Superior temporal gyrus (tissue), 1 donor: Measurements from ENCODE around the gene PUS10.
"Not testable (repeated sequence)": the region's sequence is repeated elsewhere in the genome, so short reads cannot be mapped to it uniquely, and the experiment has no call there.

ENCODE experiments used
- DNase-seq: peaks from one replicate; pipeline ENCODE4 v3.0.0-alpha.2; 2016; ENCODE audit errors: extremely low spot score

PUS10 gene

DNA sequence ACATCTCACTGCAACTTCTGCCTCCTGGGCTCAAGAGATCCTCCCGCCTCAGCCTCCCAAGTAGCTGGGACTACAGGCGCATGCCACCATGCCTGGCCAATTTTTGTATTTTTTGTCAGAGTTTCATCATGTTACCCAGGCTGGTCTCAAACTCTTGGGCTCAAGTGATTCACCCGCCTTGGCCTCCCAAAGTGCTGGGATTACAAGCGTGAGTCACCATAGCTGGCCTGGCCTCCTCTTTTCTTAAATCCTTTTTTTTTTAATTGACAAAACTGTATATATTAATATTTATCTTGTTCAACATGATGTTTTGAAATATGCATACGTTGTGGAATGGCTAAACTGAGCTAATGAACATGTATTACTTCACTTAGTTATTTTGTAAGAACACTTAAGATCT is 86.0 kb downstream of the PUS10 start:
- not testable (repeated sequence) for DNase-seq

DNA sequence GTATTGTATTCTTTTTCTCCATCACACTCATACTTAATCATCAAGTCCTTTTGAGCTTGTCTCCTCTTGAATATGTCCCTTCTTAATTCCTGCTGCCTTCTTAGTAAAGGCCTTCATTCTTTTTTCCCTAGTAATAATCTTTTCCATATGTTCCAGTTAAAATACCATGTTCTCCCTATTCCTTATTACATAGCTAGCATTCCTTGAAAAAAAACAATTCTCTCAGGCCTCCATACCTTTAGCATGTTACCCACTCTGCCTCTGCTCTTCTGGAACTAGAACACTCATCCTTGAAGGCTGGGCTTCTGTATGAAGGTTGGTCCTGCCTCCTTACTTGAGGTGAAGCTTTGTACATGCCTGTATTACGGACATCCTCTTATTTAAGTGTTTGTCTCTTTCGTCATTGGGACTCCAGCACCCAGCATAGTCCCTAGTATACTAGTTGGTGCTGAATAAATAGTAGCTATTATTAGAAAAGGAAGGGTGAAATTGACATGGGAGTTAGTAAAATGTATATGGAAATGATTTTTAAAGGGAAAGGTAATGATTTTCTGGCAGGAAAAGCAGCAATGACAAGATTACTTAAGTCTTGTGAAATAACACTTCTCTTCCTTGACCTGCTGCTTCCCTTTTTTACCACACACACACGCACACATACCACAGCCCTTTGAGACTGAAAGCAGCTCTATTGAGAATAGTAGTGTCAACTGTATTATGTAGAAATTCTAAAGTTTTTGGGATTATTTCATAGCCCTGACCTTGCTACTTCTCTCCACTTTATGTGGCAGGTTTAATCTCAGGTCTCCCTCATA is 91.1 kb downstream of the PUS10 start:
- no peak for DNase-seq

DNA sequence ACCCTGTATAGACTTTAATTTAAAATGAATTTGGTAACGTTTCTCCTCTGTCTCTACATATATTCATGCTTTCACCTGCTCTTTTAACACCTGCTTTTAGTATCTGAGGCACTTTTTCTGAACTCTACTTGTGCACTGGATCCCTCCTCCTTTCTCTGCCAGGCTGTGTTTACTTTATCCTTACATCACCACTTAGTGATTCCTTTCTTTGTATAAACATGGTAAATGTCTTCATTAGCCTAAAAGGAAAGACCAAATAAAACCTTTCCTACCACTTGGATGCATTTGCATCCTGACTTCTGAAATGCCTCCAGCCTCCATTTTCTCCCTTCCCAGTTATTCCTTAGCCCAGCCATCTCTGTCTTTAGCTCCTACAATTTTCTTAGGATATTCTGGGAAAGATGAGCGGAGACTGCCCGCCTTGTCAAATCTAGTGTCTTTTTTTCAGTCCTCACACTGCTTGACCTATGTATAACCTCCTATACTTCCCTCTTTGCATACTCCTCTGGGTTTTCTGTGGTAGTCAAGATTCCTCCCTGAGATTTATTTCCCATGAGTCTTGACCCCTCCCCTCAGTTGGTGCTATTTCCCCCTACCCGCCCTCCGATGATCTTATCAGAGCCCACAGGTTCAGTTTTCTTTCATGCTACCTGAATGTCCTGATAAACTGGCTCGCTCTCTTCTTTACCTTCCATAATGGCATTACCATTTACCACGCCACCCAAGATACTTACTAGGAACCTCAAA is 91.9 kb downstream of the PUS10 start:
- DNase-seq = no peak

DNA sequence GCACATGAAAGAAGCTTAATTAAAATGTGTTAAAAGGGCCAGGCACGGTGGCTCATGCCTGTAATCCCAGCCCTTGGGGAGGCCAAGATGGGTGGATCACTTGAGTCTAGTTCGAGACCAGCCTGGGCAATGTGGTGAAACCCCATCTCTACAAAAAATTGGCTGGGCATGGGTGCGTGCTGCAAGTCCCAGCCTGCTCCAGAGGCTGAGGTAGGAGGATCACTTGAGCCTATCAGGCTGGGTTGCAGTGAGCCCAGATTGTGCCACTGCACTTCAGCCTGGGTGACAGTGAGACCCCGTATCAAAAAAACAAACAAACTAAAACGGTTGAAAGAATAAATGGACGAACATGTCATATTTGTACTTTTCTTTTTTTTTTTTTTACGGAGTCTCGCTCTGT is 110.7 kb downstream of the PUS10 start:
- DNase-seq = no peak

DNA sequence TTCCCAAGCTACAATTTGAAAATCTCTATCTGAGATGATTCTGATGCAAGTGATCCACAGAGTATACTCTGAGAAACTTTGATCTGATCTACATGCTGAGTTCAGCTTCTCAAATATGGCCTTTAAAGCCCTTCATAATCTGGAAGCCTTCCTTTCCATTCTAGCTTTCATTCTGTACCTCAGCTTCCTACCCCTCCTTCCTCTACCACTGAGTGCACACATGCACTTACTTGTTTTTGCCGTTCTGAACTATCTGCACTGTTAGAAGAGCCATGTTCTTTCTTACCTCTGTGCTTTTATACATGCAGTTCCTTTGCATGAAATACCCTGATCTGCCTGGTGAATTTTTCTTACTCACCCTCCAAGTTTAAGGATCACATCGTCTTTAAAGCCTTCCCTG is 111.7 kb downstream of the PUS10 start:
- DNase-seq = no peak

DNA sequence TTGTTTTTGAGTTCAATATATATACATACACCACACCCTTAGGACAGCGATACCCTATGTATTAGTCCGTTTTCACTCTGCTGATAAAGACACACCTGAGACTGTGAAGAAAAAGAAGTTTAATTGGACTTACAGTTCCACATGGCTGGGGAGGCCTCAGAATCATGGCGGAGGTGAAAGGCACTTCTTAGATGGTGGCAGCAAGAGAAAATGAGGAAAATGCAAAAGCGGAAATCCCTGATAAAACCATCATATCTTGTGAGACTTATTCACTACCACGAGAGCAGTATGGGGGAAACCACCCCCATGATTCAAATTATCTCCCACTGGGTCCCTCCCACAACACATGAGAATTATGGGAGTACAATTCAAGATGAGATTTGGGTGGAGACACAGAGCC is 112.2 kb downstream of the PUS10 start:
- not testable (repeated sequence) for DNase-seq

DNA sequence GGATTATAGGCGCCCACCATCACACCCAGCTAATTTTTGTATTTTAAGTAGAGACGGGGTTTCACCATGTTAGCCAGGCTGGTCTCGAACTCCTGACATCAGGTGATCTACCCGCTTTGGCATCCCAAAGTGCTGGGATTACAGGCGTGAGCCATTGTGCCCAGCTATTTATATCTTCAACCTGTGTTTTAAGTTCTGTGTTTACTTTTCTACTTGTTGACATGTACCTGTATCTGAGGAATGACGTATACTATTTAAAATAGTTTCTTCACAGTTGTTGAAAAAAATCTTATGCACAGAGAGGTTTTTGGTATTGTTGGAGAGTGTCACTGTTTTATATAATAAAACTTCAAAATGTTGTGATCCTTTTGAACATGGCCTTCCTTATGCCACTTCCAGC is 116.8 kb downstream of the PUS10 start:
- not testable (repeated sequence) for DNase-seq

DNA sequence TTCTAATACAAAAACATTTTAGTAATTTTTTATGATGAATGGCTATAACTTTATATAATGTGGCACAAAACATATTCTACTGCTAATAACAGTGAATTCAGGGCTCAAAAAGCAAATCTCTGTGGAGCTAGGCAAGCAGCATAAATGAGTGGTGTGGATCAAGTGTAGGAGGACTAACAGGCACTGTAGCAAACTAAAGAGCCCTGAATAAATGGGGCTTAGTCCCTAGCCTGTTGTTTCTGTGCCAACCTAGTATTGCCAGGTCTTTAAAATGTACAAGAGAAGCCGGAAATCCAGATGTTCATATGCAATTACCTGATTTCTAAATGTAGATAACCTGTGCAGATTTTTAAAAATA is 118.2 kb downstream of the PUS10 start:
- DNase-seq = no peak

DNA sequence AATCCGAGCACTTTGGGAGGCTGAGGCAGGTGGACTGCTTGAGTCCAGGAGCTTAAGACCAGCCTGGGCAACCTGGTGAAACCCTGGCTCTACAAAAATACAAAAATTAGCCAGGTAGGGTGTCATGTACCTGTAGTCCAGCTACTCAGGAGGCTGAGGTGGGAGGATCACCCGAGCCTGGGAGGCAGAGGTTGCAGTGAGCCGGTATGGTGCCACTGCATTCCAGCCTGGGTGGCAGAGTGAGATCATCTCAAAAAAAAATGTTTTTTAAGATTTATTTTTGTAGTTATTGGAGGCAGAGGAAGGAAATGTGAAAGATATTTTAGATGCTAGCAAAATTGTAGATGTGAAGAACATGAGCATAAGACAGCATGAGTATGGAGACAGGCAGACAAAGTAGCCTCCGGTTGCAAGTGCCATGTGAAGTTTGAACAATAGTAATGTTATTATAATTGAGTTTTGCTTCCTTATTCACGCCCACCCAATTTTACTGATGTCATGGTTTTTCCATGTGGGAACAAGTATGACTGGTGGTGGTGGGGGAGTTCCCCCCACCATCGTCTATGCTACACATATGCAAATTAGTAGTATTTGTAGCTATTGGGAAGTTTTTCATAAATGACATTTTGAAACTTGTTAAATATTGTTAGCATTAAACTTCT is 118.7 kb downstream of the PUS10 start:
- DNase-seq = no peak

DNA sequence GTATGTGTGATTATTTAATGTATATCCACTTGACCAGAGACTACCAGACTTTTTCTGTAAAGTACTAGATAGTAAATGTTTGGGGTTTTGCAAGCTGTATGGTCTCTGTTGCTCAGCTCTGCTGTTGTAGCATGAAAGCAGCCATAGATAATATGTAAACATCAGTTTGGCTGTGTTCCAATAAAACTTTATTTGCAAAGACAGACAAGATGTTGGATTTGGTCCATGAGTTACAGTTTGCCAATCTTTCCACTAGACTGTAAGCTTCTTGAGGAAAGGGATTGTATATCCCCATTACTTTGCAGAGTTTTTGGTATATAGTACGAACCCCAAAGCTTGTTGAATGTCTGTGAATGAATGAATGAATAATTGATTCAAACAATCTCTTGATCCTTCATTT is 119.5 kb downstream of the PUS10 start:
- DNase-seq = no peak
